ENCODE measurements around the gene IGF1R.

DNA sequence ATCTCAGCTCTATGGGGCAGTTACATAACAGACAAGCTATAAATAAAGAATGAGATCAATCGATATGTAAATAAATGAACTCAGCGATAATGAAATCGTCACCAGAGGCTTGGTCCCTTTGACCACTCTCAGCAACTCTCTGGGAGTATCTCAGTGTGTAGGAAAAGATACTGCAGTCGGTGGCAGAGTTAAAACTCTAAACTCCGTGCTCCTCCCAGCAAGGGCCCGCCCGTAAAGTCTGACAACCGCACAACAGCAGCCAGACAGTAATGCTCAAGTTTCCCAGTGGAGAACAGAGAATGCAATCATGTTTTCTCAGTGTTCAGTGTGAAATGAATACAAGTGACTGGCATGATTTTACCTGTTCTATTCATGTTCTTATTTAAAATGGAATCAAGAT lies 28.3 kb upstream of the IGF1R start:
- TF ChIP-seq EZH2 (IDR thresholded peaks at IDR 0.05; ENCODE audit: borderline replicate concordance, low read depth, low read length, severe bottlenecking) (no peak), POLR2A (IDR thresholded peaks at IDR 0.05; ENCODE audit: low read depth, low read length) (no peak), JUN (IDR thresholded peaks at IDR 0.05; ENCODE audit: borderline replicate concordance, insufficient read depth, insufficient read length, low read depth) (no peak), GATA2 (IDR thresholded peaks at IDR 0.05; ENCODE audit: insufficient read depth, insufficient read length, low read depth, low read length) (no peak), POLR2AphosphoS5 (IDR thresholded peaks at IDR 0.05; ENCODE audit: insufficient read depth, low read depth, low read length) (no peak)
- TF ChIP-seq, protein P1, sequence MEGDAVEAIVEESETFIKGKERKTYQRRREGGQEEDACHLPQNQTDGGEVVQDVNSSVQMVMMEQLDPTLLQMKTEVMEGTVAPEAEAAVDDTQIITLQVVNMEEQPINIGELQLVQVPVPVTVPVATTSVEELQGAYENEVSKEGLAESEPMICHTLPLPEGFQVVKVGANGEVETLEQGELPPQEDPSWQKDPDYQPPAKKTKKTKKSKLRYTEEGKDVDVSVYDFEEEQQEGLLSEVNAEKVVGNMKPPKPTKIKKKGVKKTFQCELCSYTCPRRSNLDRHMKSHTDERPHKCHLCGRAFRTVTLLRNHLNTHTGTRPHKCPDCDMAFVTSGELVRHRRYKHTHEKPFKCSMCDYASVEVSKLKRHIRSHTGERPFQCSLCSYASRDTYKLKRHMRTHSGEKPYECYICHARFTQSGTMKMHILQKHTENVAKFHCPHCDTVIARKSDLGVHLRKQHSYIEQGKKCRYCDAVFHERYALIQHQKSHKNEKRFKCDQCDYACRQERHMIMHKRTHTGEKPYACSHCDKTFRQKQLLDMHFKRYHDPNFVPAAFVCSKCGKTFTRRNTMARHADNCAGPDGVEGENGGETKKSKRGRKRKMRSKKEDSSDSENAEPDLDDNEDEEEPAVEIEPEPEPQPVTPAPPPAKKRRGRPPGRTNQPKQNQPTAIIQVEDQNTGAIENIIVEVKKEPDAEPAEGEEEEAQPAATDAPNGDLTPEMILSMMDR (IDR thresholded peaks at IDR 0.05; ENCODE audit: extremely low read depth in 1 of 2, insufficient read depth in 1 of 2, low read depth in 1 of 2, low read length in 2 of 2): no peak
- TF ChIP-seq, protein P2, sequence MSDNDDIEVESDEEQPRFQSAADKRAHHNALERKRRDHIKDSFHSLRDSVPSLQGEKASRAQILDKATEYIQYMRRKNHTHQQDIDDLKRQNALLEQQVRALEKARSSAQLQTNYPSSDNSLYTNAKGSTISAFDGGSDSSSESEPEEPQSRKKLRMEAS (IDR thresholded peaks at IDR 0.05; ENCODE audit: insufficient read depth, insufficient read length): no peak
